ENCODE measurements around the gene C16orf89. TPM values are rescaled to one million over a fixed set of nuclear protein-coding genes. Genes with fewer than 3 reads are reported as not detected.
"Not testable (repeated sequence)": the region's sequence is repeated elsewhere in the genome, so short reads cannot be mapped to it uniquely, and the experiment has no call there.

C16orf89 gene
- total RNA-seq, 2 donors from 2014 or later = 0.51 TPM; not detected in 1

- H3K36me3 Mint-ChIP-seq (ENCODE audit: low read depth) = peaks cover 52% of the 10 kb centered on the region
- 93 to 99% methylated on average over 12 to 18 of the region's 18 CpGs for WGBS, 2 experiments (ENCODE audit: insufficient coverage in 1 of 2, insufficient read length in 1 of 2)
These were observed 22.5 kb upstream of the C16orf89 start for GRCh38 chr16:5088086-5088790.

GRCh38 chr16:5085716-5086115 is 20.0 kb upstream of the C16orf89 start:
- not testable (repeated sequence) for H3K4me1 Mint-ChIP-seq; H3K4me3 ChIP-seq (ENCODE audit: low read length); H3K27me3 Mint-ChIP-seq (ENCODE audit: insufficient read depth); H3K4me3 Mint-ChIP-seq; H3K9me3 ChIP-seq (ENCODE audit: control insufficient read depth, low read length); H3K4me1 ChIP-seq (ENCODE audit: control insufficient read depth, insufficient read depth, low read length); H3K27me3 ChIP-seq (ENCODE audit: control insufficient read depth, insufficient read depth, low read length, poor library complexity, severe bottlenecking); H3K27ac ChIP-seq (ENCODE audit: low read depth, low read length); H3K9ac ChIP-seq (ENCODE audit: extremely low read depth, low read length, poor library complexity, severe bottlenecking); DNase-seq; H3K36me3 ChIP-seq (ENCODE audit: control insufficient read depth, insufficient read depth, low read length); H3K9me3 Mint-ChIP-seq; H3K27ac Mint-ChIP-seq
- WGBS, 2 experiments (ENCODE audit: insufficient coverage in 1 of 2, insufficient read length in 1 of 2) = 80 to 88% methylated on average over 2 to 11 of the region's 11 CpGs
- H3K36me3 Mint-ChIP-seq (ENCODE audit: low read depth) = peaks cover 49% of the 10 kb centered on the region

More at GRCh38 chr16:5088086-5088790, 22.5 kb upstream of the C16orf89 start:
- H3K27me3 Mint-ChIP-seq (ENCODE audit: insufficient read depth); H3K9me3 ChIP-seq (ENCODE audit: control insufficient read depth, low read length); DNase-seq; H3K9me3 Mint-ChIP-seq; H3K9ac ChIP-seq (ENCODE audit: extremely low read depth, low read length, poor library complexity, severe bottlenecking); H3K27ac ChIP-seq (ENCODE audit: low read depth, low read length); H3K4me1 Mint-ChIP-seq; H3K4me3 ChIP-seq (ENCODE audit: low read length); H3K27ac Mint-ChIP-seq; H3K4me1 ChIP-seq (ENCODE audit: control insufficient read depth, insufficient read depth, low read length); H3K27me3 ChIP-seq (ENCODE audit: control insufficient read depth, insufficient read depth, low read length, poor library complexity, severe bottlenecking); H3K4me3 Mint-ChIP-seq; H3K36me3 ChIP-seq (ENCODE audit: control insufficient read depth, insufficient read depth, low read length): not testable (repeated sequence)

DNA sequence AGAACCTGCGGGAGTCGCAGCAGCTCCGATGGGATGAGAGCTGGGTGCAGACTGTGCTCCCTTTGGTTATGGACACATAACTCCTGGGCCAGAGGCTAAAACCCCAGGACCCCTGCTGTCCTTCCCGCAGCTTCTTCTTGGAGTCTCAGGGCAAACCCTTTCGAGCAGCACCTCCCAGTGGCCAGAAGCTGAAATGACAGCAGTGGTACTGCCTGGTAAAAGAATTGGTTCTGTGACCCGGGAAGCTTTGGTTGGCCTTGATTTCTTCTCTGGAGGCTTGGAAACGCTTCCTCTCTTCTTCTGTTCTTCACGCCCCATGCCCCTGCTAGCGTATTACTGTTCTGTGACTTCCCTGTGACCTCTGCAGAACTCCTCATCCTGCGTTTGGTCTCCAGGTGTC is 19.0 kb upstream of the C16orf89 start:
- not testable (repeated sequence) for H3K27me3 Mint-ChIP-seq (ENCODE audit: insufficient read depth); H3K9me3 Mint-ChIP-seq; H3K36me3 ChIP-seq (ENCODE audit: control insufficient read depth, insufficient read depth, low read length); H3K4me1 Mint-ChIP-seq; H3K27ac ChIP-seq (ENCODE audit: low read depth, low read length); H3K9me3 ChIP-seq (ENCODE audit: control insufficient read depth, low read length); H3K4me1 ChIP-seq (ENCODE audit: control insufficient read depth, insufficient read depth, low read length); H3K4me3 ChIP-seq (ENCODE audit: low read length); H3K27me3 ChIP-seq (ENCODE audit: control insufficient read depth, insufficient read depth, low read length, poor library complexity, severe bottlenecking); H3K4me3 Mint-ChIP-seq; H3K9ac ChIP-seq (ENCODE audit: extremely low read depth, low read length, poor library complexity, severe bottlenecking)
- peak; percentile 95 for DNase-seq
- Mint-ChIP-seq H3K27ac (peak overlapping the region; percentile 46), H3K36me3 (ENCODE audit: low read depth) (peaks cover 45% of the 10 kb centered on the region)
- TF ChIP-seq CTCF (conservative IDR thresholded peaks at IDR 0.05) = peak; percentile 78
- 61 to 66% methylated on average over 7 to 10 of the region's 10 CpGs for WGBS, 2 experiments (ENCODE audit: insufficient coverage in 1 of 2, insufficient read length in 1 of 2)

DNA sequence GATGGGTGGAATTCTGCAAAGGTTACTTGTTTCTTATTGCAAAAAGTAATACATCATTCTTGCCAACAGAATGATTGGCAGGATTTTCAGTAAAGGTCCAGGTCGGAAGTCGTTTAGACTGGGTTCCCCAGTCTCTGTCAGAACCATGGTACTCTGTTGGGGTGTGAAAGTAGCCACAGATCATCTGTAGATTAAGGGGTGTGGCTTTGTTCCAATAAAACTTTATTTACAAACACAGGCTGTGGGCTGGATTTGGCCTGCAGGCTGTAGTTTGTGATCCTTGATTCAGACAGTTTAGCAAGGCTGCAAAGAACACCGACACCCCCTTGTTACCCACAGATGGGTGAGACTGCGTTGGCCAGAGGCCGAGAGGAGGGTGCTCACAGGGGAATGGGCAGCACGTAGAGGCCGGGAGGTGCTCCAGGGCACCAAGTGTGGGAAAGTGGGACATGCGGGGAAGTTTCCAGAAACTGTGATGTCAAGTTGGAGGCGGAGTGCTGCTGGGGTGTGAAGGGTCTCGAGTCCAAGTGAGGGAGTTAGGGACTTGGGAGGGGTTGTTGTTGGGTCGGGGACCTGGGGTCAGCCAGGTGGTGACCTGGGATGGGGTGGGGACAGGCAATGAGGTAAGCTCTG is 18.5 kb upstream of the C16orf89 start:
- not testable (repeated sequence) for H3K9ac ChIP-seq (ENCODE audit: extremely low read depth, low read length, poor library complexity, severe bottlenecking); H3K4me1 Mint-ChIP-seq; H3K4me1 ChIP-seq (ENCODE audit: control insufficient read depth, insufficient read depth, low read length); H3K36me3 ChIP-seq (ENCODE audit: control insufficient read depth, insufficient read depth, low read length); H3K27me3 ChIP-seq (ENCODE audit: control insufficient read depth, insufficient read depth, low read length, poor library complexity, severe bottlenecking); H3K4me3 ChIP-seq (ENCODE audit: low read length); H3K4me3 Mint-ChIP-seq; H3K27me3 Mint-ChIP-seq (ENCODE audit: insufficient read depth); DNase-seq; H3K9me3 Mint-ChIP-seq; H3K9me3 ChIP-seq (ENCODE audit: control insufficient read depth, low read length); H3K27ac ChIP-seq (ENCODE audit: low read depth, low read length)
- peak overlapping the region; percentile 52 for H3K27ac Mint-ChIP-seq
- WGBS, 2 experiments (ENCODE audit: insufficient coverage in 1 of 2, insufficient read length in 1 of 2) = 85 to 88% methylated on average over 7 to 8 of the region's 11 CpGs
- H3K36me3 Mint-ChIP-seq (ENCODE audit: low read depth) = peaks cover 48% of the 10 kb centered on the region

- not testable (repeated sequence) for H3K27ac ChIP-seq (ENCODE audit: low read depth, low read length); H3K27me3 Mint-ChIP-seq (ENCODE audit: insufficient read depth); H3K27ac Mint-ChIP-seq; H3K9ac ChIP-seq (ENCODE audit: extremely low read depth, low read length, poor library complexity, severe bottlenecking); H3K27me3 ChIP-seq (ENCODE audit: control insufficient read depth, insufficient read depth, low read length, poor library complexity, severe bottlenecking); H3K9me3 Mint-ChIP-seq; H3K4me3 Mint-ChIP-seq; H3K9me3 ChIP-seq (ENCODE audit: control insufficient read depth, low read length); H3K36me3 ChIP-seq (ENCODE audit: control insufficient read depth, insufficient read depth, low read length); H3K4me1 Mint-ChIP-seq; H3K4me3 ChIP-seq (ENCODE audit: low read length); DNase-seq; H3K4me1 ChIP-seq (ENCODE audit: control insufficient read depth, insufficient read depth, low read length)
- peaks cover 44% of the 10 kb centered on the region for H3K36me3 Mint-ChIP-seq (ENCODE audit: low read depth)
- 95 to 97% methylated on average over 6 to 9 of the region's 9 CpGs for WGBS, 2 experiments (ENCODE audit: insufficient coverage in 1 of 2, insufficient read length in 1 of 2)
These were observed 17.9 kb upstream of the C16orf89 start for GRCh38 chr16:5083646-5084045.

GRCh38 chr16:5080996-5081395 is 15.2 kb upstream of the C16orf89 start:
- H3K4me3 Mint-ChIP-seq = not testable (repeated sequence)

More at GRCh38 chr16:5080996-5081395, 15.2 kb upstream of the C16orf89 start:
- not testable (repeated sequence) for DNase-seq; H3K9ac ChIP-seq (ENCODE audit: extremely low read depth, low read length, poor library complexity, severe bottlenecking); H3K4me1 ChIP-seq (ENCODE audit: control insufficient read depth, insufficient read depth, low read length); H3K4me3 ChIP-seq (ENCODE audit: low read length); H3K4me1 Mint-ChIP-seq; H3K9me3 ChIP-seq (ENCODE audit: control insufficient read depth, low read length); H3K27ac Mint-ChIP-seq; H3K27me3 ChIP-seq (ENCODE audit: control insufficient read depth, insufficient read depth, low read length, poor library complexity, severe bottlenecking); H3K27me3 Mint-ChIP-seq (ENCODE audit: insufficient read depth); H3K27ac ChIP-seq (ENCODE audit: low read depth, low read length); H3K36me3 ChIP-seq (ENCODE audit: control insufficient read depth, insufficient read depth, low read length); H3K9me3 Mint-ChIP-seq
- 96% methylated on average over 7 of the region's 9 CpGs; no CpG with 5 or more reads in 1 of the 2 experiments for WGBS, 2 experiments (ENCODE audit: insufficient coverage in 1 of 2, insufficient read length in 1 of 2)
- peaks cover 44% of the 10 kb centered on the region for H3K36me3 Mint-ChIP-seq (ENCODE audit: low read depth)

Measured in endodermal cell (in vitro differentiated cells).